ENCODE data around the gene CYBC1. TPM values are rescaled to one million over a fixed set of nuclear protein-coding genes. Genes with fewer than 3 reads are reported as not detected.

The CYBC1 gene
- total and polyA plus RNA-seq, 2 of the 8 experiments (the other 6 are each of a cell fraction or from before 2014, with no cell fraction given): 74.6 to 81.4 TPM

GRCh38 chr17:82477934-82478333, 27.4 kb upstream of the CYBC1 start:
- peaks cover 1 to 5% of the 10 kb centered on the region in 2 experiments for H4K20me1 ChIP-seq (replicated peaks in 1 of 2; ENCODE audit: control insufficient read depth in 1 of 2, insufficient read depth in 2 of 2, low read length in 2 of 2)
- H3K79me1 ChIP-seq (ENCODE audit: low read depth, low read length): no peaks in the 10 kb centered on the region
- no peaks in the 10 kb centered on the region for H3K27me3 ChIP-seq (replicated peaks in 1 of 4; ENCODE audit: control insufficient read depth in 3 of 4, extremely low read depth in 1 of 4, insufficient read depth in 3 of 4, low read length in 3 of 4)
- no peak overlapping the region for H3K4ac ChIP-seq (replicated peaks; ENCODE audit: insufficient read length, low read depth, low read length)
- DNase-seq (ENCODE audit: low read depth in 1 of 2, low spot score in 2 of 2) (no peak), FAIRE-seq (no peak)
- H2AFZ ChIP-seq (ENCODE audit: low read length): no peak overlapping the region
- peaks cover 14 to 33% (median 20%) of the 10 kb centered on the region in 4 experiments; a peak in 7 of 8 replicates for H3K36me3 ChIP-seq (ENCODE audit: control insufficient read depth in 2 of 4, insufficient read depth in 4 of 4, low read length in 3 of 4)
- peak overlapping the region; percentile 33 for H2BK120ac ChIP-seq (replicated peaks; ENCODE audit: low read depth, low read length)
- no peak overlapping the region for H2BK12ac ChIP-seq (ENCODE audit: low read depth, low read length)
- no peak overlapping the region for H3K23ac ChIP-seq (ENCODE audit: insufficient read length)
- H3K56ac ChIP-seq (replicated peaks; ENCODE audit: insufficient read length, low read depth, low read length): no peak overlapping the region
- no peak overlapping the region for H2BK5ac ChIP-seq (ENCODE audit: low read depth, low read length)
- no peak overlapping the region for H3K18ac ChIP-seq (ENCODE audit: extremely low read depth, low read length)
- H3K4me3 ChIP-seq (ENCODE audit: extremely low read depth in 1 of 4, insufficient read depth in 2 of 4, low read depth in 3 of 4, low read length in 4 of 4): no peak overlapping the region
- H3K79me2 ChIP-seq (ENCODE audit: control insufficient read depth in 1 of 2, insufficient read depth in 2 of 2, low read length in 2 of 2): no peaks in the 10 kb centered on the region
- TF ChIP-seq SIRT6 (IDR thresholded peaks at IDR 0.05; ENCODE audit: low read length) (no peak), GABPA (IDR thresholded peaks at IDR 0.05; ENCODE audit: borderline replicate concordance, insufficient read depth, low read length) (no peak), SP1 (IDR thresholded peaks at IDR 0.05; ENCODE audit: low read depth, low read length) (no peak), E2F6 (IDR thresholded peaks at IDR 0.05) (no peak), SIX5 (IDR thresholded peaks at IDR 0.05; ENCODE audit: low read depth, low read length) (no peak), SP2 (IDR thresholded peaks at IDR 0.05; ENCODE audit: low read length) (no peak), NANOG (IDR thresholded peaks at IDR 0.05; ENCODE audit: insufficient read depth, low read depth, low read length, poor library complexity, severe bottlenecking) (no peak), PHF8 (conservative IDR thresholded peaks at IDR 0.05; ENCODE audit: low read depth, low read length) (no peak), EZH2 (IDR thresholded peaks at IDR 0.05; ENCODE audit: low read depth, low read length, severe bottlenecking) (no peak), HDAC6 (IDR thresholded peaks at IDR 0.05; ENCODE audit: low read depth, low read length) (no peak)
- no peak overlapping the region for H3K4me2 ChIP-seq (ENCODE audit: insufficient read depth in 1 of 2, low read depth in 2 of 2, low read length in 2 of 2)
- H3K23me2 ChIP-seq (ENCODE audit: low read depth, low read length): no peaks in the 10 kb centered on the region
- H3K4me1 ChIP-seq (replicated peaks in 1 of 4; ENCODE audit: control insufficient read depth in 3 of 4, insufficient read depth in 4 of 4, low read length in 3 of 4): no peaks in the 10 kb centered on the region
- ChIA-PET POLR2A (ENCODE audit: partially characterized antibody) (interaction anchor here (1.0 to 1.8 kb wide), 3 partner anchors 10 to 18 kb away, joined by 3 to 7 read pairs (median 3); no protein-coding TSS in a partner anchor), CTCF (ENCODE audit: partially characterized antibody) (interaction anchor here (1.2 to 2.5 kb wide), 3 partner anchors 14 to 49 kb away, joined by 4 to 7 read pairs (median 5); no protein-coding TSS in a partner anchor)
- no peaks in the 10 kb centered on the region for H3K9me3 ChIP-seq (ENCODE audit: insufficient read depth in 2 of 2, low read depth in 1 of 2, low read length in 1 of 2)
- WGBS, 2 experiments (ENCODE audit: extremely low coverage in 1 of 2, insufficient coverage in 1 of 2, insufficient read length in 1 of 2, insufficient replicate concordance in 2 of 2, low coverage in 1 of 2, low lambda C conversion rate in 2 of 2, missing lambda C conversion rate in 1 of 2): 95% methylated on average over 8 of the region's 8 CpGs; no CpG with 5 or more reads in 1 of the 2 experiments
- no peak overlapping the region for H4K5ac ChIP-seq (ENCODE audit: insufficient read length, low read depth, low read length)
- no peak overlapping the region for H2AK5ac ChIP-seq (ENCODE audit: low read depth, low read length)
- no peak overlapping the region for H4K91ac ChIP-seq (replicated peaks; ENCODE audit: insufficient read length, low read length)
- H2BK15ac ChIP-seq (ENCODE audit: low read length): no peak overlapping the region
- no peak overlapping the region for H2BK20ac ChIP-seq (ENCODE audit: low read length)
- no peak overlapping the region for H3K9ac ChIP-seq (replicated peaks in 1 of 4; ENCODE audit: extremely low read depth in 1 of 4, low read depth in 3 of 4, low read length in 3 of 4)
- H4K8ac ChIP-seq (ENCODE audit: extremely low read depth, insufficient read depth, low read length): no peak overlapping the region
- H3K27ac ChIP-seq (ENCODE audit: low read depth, low read length): no peak overlapping the region; the same call in 1 of the 2 replicates
- no peak overlapping the region for H3K14ac ChIP-seq (ENCODE audit: insufficient read length)

All from H1 (cell line).